WTC11 (cell line): Measurements from ENCODE around the gene NUB1. TPM values are rescaled to one million over a fixed set of nuclear protein-coding genes. Genes with fewer than 3 reads are reported as not detected.

Experiments
- ATAC-seq: fragments of 200-7000 bp; cut with Tn5 transposase; 2 replicates; pipeline ENCODE4 v1.10.0; 2021; ENCODE audit warnings: mild to moderate bottlenecking, moderate library complexity
- CTCF ChIA-PET: fragments of 300-600 bp; sonication (Branson Sonifier 250); formaldehyde crosslinking; loops from one replicate; lab custom pipeline; 2021; ENCODE audit warnings: antibody characterized with exemption; lab: Charles Lee
- POLR2A ChIA-PET: fragments of 350-600 bp; sonication (Branson Sonifier 250); formaldehyde crosslinking; loops from one replicate; lab custom pipeline; 2021; ENCODE audit warnings: antibody characterized with exemption; lab: Charles Lee
- DNase-seq: peaks from one replicate; pipeline ENCODE4 v3.0.0; 2021; ENCODE audit warnings: low spot score
- H3K27ac Mint-ChIP-seq: 2 replicates; pipeline ENCODE4 v1.8.0; 2021; ENCODE audit warnings: mixed read lengths
- H3K27me3 Mint-ChIP-seq: 2 replicates; pipeline ENCODE4 v1.8.0; 2021; ENCODE audit warnings: low read depth, mild to moderate bottlenecking, moderate library complexity, mixed read lengths
- H3K36me3 Mint-ChIP-seq: 2 replicates; pipeline ENCODE4 v1.8.0; 2021; ENCODE audit warnings: mixed read lengths
- H3K4me1 Mint-ChIP-seq: 2 replicates; pipeline ENCODE4 v1.8.0; 2022; ENCODE audit warnings: mixed read lengths
- H3K4me3 Mint-ChIP-seq: 2 replicates; pipeline ENCODE4 v1.8.0; 2021; ENCODE audit warnings: mild to moderate bottlenecking, moderate library complexity, mixed read lengths
- H3K9me3 Mint-ChIP-seq: 2 replicates; pipeline ENCODE4 v1.8.0; 2021; ENCODE audit warnings: mixed read lengths
- ESRRA ChIP-seq: sonication (generic); formaldehyde crosslinking; IDR thresholded peaks from 2 replicates; pipeline ENCODE4 v1.8.1; 2022; ENCODE audit warnings: mild to moderate bottlenecking, missing genetic modification reagents, borderline replicate concordance
- FOXJ3 ChIP-seq: sonication (generic); formaldehyde crosslinking; IDR thresholded peaks from 2 replicates; pipeline ENCODE4 v1.9.0; 2021; ENCODE audit warnings: missing genetic modification reagents, mild to moderate bottlenecking, borderline replicate concordance
- MXD4 ChIP-seq: fragments of 250-450 bp; sonication (Bioruptor Pico); IDR thresholded peaks from 2 replicates; pipeline ENCODE4 v1.8.0; 2021; ENCODE audit warnings: mild to moderate bottlenecking, moderate library complexity, borderline replicate concordance
- NR2C2 ChIP-seq: sonication (generic); formaldehyde crosslinking; IDR thresholded peaks from 2 replicates; pipeline ENCODE4 v1.8.0; 2022; ENCODE audit warnings: mild to moderate bottlenecking, missing genetic modification reagents
- NR3C1 ChIP-seq: sonication (generic); formaldehyde crosslinking; conservative IDR thresholded peaks from 2 replicates; pipeline ENCODE4 v1.8.1; 2023; ENCODE audit warnings: low read depth, mild to moderate bottlenecking, missing genetic modification reagents
- PRDM15 ChIP-seq: sonication (generic); formaldehyde crosslinking; IDR thresholded peaks from 2 replicates; pipeline ENCODE4 v1.8.0; 2022; ENCODE audit warnings: missing genetic modification reagents
- SMAD3 ChIP-seq: sonication (generic); formaldehyde crosslinking; IDR thresholded peaks from 2 replicates; pipeline ENCODE4 v1.8.0; 2022; ENCODE audit warnings: missing genetic modification reagents, mild to moderate bottlenecking, borderline replicate concordance
- SP1 ChIP-seq: sonication (generic); formaldehyde crosslinking; conservative IDR thresholded peaks from 2 replicates; pipeline ENCODE4 v1.8.1; 2022; ENCODE audit warnings: missing genetic modification reagents
- ZNF121 ChIP-seq: sonication (generic); formaldehyde crosslinking; IDR thresholded peaks from 2 replicates; pipeline ENCODE4 v1.8.0; 2023; ENCODE audit warnings: missing genetic modification reagents
- ZNF219 ChIP-seq: sonication (generic); formaldehyde crosslinking; IDR thresholded peaks from 2 replicates; pipeline ENCODE4 v1.8.0; 2023; ENCODE audit warnings: missing genetic modification reagents, mild to moderate bottlenecking, borderline replicate concordance
- ZNF671 ChIP-seq: fragments of 250-450 bp; sonication (Bioruptor Pico); IDR thresholded peaks from 2 replicates; pipeline ENCODE4 v1.8.0; 2021; ENCODE audit warnings: mild to moderate bottlenecking
- total RNA-seq: library from RNA; stranded (reverse); gene quantifications from 3 replicates; pipeline ENCODE4 v1.2.3, GENCODE V29; 2021
- TF ChIP-seq, protein P1 (sequence below): sonication (generic); formaldehyde crosslinking; conservative IDR thresholded peaks from 2 replicates; pipeline ENCODE4 v1.8.1; 2023; ENCODE audit warnings: mild to moderate bottlenecking, low read depth, missing genetic modification reagents, moderate library complexity
- TF ChIP-seq, protein P2 (sequence below): sonication (generic); formaldehyde crosslinking; IDR thresholded peaks from 2 replicates; pipeline ENCODE4 v1.8.0; 2022; ENCODE audit warnings: mild to moderate bottlenecking, missing genetic modification reagents
- TF ChIP-seq, protein P3 (sequence below): fragments of 250-450 bp; sonication (Bioruptor Pico); IDR thresholded peaks from 2 replicates; pipeline ENCODE4 v1.9.0; 2021; ENCODE audit warnings: mild to moderate bottlenecking
- TF ChIP-seq, protein P4 (sequence below): fragments of 200-600 bp; IDR thresholded peaks from 2 replicates; pipeline ENCODE4 v1.8.0; 2022; ENCODE audit warnings: antibody characterized with exemption
- TF ChIP-seq, protein P5 (sequence below): sonication (generic); formaldehyde crosslinking; IDR thresholded peaks from 2 replicates; pipeline ENCODE4 v1.8.1; 2023; ENCODE audit warnings: mild to moderate bottlenecking, missing genetic modification reagents
- TF ChIP-seq, protein P6 (sequence below): sonication (generic); formaldehyde crosslinking; IDR thresholded peaks from 2 replicates; pipeline ENCODE4 v1.8.1; 2022; ENCODE audit warnings: mild to moderate bottlenecking, moderate library complexity, missing genetic modification reagents
- TF ChIP-seq, protein P7 (sequence below): fragments of 250-450 bp; sonication (Bioruptor Pico); IDR thresholded peaks from 2 replicates; pipeline ENCODE4 v1.9.0; 2021; ENCODE audit warnings: mild to moderate bottlenecking

Gene NUB1
- total RNA-seq, 1 experiment from 2014 or later, result 38.3 TPM

GRCh38 chr7:151348970-151349369 is 7.4 kb downstream of the NUB1 start (continued):
- TF ChIP-seq, protein P1, sequence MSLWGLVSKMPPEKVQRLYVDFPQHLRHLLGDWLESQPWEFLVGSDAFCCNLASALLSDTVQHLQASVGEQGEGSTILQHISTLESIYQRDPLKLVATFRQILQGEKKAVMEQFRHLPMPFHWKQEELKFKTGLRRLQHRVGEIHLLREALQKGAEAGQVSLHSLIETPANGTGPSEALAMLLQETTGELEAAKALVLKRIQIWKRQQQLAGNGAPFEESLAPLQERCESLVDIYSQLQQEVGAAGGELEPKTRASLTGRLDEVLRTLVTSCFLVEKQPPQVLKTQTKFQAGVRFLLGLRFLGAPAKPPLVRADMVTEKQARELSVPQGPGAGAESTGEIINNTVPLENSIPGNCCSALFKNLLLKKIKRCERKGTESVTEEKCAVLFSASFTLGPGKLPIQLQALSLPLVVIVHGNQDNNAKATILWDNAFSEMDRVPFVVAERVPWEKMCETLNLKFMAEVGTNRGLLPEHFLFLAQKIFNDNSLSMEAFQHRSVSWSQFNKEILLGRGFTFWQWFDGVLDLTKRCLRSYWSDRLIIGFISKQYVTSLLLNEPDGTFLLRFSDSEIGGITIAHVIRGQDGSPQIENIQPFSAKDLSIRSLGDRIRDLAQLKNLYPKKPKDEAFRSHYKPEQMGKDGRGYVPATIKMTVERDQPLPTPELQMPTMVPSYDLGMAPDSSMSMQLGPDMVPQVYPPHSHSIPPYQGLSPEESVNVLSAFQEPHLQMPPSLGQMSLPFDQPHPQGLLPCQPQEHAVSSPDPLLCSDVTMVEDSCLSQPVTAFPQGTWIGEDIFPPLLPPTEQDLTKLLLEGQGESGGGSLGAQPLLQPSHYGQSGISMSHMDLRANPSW (CRISPR knock-in tag), result no peak
- TF ChIP-seq, protein P2, sequence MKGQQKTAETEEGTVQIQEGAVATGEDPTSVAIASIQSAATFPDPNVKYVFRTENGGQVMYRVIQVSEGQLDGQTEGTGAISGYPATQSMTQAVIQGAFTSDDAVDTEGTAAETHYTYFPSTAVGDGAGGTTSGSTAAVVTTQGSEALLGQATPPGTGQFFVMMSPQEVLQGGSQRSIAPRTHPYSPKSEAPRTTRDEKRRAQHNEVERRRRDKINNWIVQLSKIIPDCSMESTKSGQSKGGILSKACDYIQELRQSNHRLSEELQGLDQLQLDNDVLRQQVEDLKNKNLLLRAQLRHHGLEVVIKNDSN (CRISPR knock-in tag), result no peak
- TF ChIP-seq, protein P3, sequence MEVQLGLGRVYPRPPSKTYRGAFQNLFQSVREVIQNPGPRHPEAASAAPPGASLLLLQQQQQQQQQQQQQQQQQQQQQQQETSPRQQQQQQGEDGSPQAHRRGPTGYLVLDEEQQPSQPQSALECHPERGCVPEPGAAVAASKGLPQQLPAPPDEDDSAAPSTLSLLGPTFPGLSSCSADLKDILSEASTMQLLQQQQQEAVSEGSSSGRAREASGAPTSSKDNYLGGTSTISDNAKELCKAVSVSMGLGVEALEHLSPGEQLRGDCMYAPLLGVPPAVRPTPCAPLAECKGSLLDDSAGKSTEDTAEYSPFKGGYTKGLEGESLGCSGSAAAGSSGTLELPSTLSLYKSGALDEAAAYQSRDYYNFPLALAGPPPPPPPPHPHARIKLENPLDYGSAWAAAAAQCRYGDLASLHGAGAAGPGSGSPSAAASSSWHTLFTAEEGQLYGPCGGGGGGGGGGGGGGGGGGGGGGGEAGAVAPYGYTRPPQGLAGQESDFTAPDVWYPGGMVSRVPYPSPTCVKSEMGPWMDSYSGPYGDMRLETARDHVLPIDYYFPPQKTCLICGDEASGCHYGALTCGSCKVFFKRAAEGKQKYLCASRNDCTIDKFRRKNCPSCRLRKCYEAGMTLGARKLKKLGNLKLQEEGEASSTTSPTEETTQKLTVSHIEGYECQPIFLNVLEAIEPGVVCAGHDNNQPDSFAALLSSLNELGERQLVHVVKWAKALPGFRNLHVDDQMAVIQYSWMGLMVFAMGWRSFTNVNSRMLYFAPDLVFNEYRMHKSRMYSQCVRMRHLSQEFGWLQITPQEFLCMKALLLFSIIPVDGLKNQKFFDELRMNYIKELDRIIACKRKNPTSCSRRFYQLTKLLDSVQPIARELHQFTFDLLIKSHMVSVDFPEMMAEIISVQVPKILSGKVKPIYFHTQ (CRISPR knock-in tag), result no peak
- TF ChIP-seq NR2C2 (CRISPR knock-in tag) (no peak), ESRRA (no peak)

DNA sequence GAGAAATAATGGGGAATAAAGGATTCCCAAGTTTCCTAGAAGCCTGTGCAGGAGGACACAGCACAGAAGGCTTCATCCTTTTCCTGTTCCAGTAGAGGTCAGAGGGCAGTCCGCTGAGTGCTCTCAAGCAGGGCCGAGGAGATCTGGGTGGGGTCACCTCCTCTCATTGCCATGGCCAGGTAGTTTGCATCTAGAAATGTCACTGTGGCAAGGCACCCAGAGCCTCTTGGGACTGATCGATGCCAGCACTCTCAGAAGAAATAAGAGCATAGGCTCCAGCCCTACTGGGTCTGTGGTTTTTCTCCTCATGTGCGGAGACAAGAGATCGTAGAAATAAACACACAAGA is 7.9 kb downstream of the NUB1 start:
- H3K27me3 Mint-ChIP-seq, result no peaks in the 10 kb centered on the region
- H3K9me3 Mint-ChIP-seq, result no peaks in the 10 kb centered on the region
- ChIA-PET CTCF (interaction anchor here (3.4 to 5.8 kb wide), 2 partner anchors 33 to 39 kb away, joined by 41 to 71 read pairs; no protein-coding TSS in a partner anchor), POLR2A (no interaction called here)
- H3K36me3 Mint-ChIP-seq, result peaks cover 40% of the 10 kb centered on the region
- no peak overlapping the region for H3K4me3 Mint-ChIP-seq
- no peaks in the 10 kb centered on the region for H3K4me1 Mint-ChIP-seq
- ATAC-seq (no peak), DNase-seq (no peak)
- H3K27ac Mint-ChIP-seq, result peak overlapping the region; percentile 15; the same call in 1 of the 2 replicates
- TF ChIP-seq SP1 (CRISPR knock-in tag) (no peak), ZNF121 (CRISPR knock-in tag) (no peak), FOXJ3 (CRISPR knock-in tag) (no peak), MXD4 (CRISPR knock-in tag) (no peak), NR3C1 (no peak), ZNF671 (CRISPR knock-in tag) (no peak), SMAD3 (no peak), PRDM15 (CRISPR knock-in tag) (no peak), ZNF219 (CRISPR knock-in tag) (no peak)
- TF ChIP-seq, protein P4, sequence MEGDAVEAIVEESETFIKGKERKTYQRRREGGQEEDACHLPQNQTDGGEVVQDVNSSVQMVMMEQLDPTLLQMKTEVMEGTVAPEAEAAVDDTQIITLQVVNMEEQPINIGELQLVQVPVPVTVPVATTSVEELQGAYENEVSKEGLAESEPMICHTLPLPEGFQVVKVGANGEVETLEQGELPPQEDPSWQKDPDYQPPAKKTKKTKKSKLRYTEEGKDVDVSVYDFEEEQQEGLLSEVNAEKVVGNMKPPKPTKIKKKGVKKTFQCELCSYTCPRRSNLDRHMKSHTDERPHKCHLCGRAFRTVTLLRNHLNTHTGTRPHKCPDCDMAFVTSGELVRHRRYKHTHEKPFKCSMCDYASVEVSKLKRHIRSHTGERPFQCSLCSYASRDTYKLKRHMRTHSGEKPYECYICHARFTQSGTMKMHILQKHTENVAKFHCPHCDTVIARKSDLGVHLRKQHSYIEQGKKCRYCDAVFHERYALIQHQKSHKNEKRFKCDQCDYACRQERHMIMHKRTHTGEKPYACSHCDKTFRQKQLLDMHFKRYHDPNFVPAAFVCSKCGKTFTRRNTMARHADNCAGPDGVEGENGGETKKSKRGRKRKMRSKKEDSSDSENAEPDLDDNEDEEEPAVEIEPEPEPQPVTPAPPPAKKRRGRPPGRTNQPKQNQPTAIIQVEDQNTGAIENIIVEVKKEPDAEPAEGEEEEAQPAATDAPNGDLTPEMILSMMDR, result no peak
- TF ChIP-seq, protein P5, sequence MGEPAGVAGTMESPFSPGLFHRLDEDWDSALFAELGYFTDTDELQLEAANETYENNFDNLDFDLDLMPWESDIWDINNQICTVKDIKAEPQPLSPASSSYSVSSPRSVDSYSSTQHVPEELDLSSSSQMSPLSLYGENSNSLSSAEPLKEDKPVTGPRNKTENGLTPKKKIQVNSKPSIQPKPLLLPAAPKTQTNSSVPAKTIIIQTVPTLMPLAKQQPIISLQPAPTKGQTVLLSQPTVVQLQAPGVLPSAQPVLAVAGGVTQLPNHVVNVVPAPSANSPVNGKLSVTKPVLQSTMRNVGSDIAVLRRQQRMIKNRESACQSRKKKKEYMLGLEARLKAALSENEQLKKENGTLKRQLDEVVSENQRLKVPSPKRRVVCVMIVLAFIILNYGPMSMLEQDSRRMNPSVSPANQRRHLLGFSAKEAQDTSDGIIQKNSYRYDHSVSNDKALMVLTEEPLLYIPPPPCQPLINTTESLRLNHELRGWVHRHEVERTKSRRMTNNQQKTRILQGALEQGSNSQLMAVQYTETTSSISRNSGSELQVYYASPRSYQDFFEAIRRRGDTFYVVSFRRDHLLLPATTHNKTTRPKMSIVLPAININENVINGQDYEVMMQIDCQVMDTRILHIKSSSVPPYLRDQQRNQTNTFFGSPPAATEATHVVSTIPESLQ (CRISPR knock-in tag), result no peak
- TF ChIP-seq, protein P6, sequence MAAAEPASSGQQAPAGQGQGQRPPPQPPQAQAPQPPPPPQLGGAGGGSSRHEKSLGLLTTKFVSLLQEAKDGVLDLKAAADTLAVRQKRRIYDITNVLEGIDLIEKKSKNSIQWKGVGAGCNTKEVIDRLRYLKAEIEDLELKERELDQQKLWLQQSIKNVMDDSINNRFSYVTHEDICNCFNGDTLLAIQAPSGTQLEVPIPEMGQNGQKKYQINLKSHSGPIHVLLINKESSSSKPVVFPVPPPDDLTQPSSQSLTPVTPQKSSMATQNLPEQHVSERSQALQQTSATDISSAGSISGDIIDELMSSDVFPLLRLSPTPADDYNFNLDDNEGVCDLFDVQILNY, result no peak
- TF ChIP-seq, protein P7, sequence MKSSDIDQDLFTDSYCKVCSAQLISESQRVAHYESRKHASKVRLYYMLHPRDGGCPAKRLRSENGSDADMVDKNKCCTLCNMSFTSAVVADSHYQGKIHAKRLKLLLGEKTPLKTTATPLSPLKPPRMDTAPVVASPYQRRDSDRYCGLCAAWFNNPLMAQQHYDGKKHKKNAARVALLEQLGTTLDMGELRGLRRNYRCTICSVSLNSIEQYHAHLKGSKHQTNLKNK, result no peak
- TF ChIP-seq, protein P1 (CRISPR knock-in tag), result no peak
